ENCODE measurements around the gene PTPRG.

The PTPRG gene

GRCh38 chr3:61593446-61594029 lies 32.2 kb downstream of the PTPRG start:
- DNase-seq, result no peak

GRCh38 chr3:61594144-61594963 lies 33.0 kb downstream of the PTPRG start:
- no peak for DNase-seq

GRCh38 chr3:61594964-61595285 lies 33.6 kb downstream of the PTPRG start:
- no peak for DNase-seq

GRCh38 chr3:61595288-61595687 lies 33.9 kb downstream of the PTPRG start:
- no peak for DNase-seq

GRCh38 chr3:61595826-61596225 lies 34.5 kb downstream of the PTPRG start:
- no peak for DNase-seq

- DNase-seq, result no peak
Observed at GRCh38 chr3:61597906-61598305, 36.5 kb downstream of the PTPRG start.

- no peak for DNase-seq
Observed at GRCh38 chr3:61600195-61600594, 38.8 kb downstream of the PTPRG start.

- DNase-seq, result no peak
Observed at GRCh38 chr3:61601831-61602230, 40.5 kb downstream of the PTPRG start.

GRCh38 chr3:61602466-61602865 lies 41.1 kb downstream of the PTPRG start:
- DNase-seq, result no peak

GRCh38 chr3:61605589-61606175 lies 44.3 kb downstream of the PTPRG start:
- no peak for DNase-seq

GRCh38 chr3:61606196-61606595 lies 44.8 kb downstream of the PTPRG start:
- no peak for DNase-seq

GRCh38 chr3:61608072-61608471 lies 46.7 kb downstream of the PTPRG start:
- DNase-seq, result no peak

- no peak for DNase-seq
Observed at GRCh38 chr3:61608711-61609110, 47.3 kb downstream of the PTPRG start.

- DNase-seq, result no peak
Observed at GRCh38 chr3:61610316-61610715, 48.9 kb downstream of the PTPRG start.

- DNase-seq, result no peak
Observed at GRCh38 chr3:61612211-61613194, 51.1 kb downstream of the PTPRG start.

GRCh38 chr3:61613666-61614065 lies 52.3 kb downstream of the PTPRG start:
- no peak for DNase-seq

- DNase-seq, result no peak
Observed at GRCh38 chr3:61615643-61616042, 54.3 kb downstream of the PTPRG start.

- DNase-seq, result no peak
Observed at GRCh38 chr3:61616586-61616985, 55.2 kb downstream of the PTPRG start.

- DNase-seq, result no peak
Observed at GRCh38 chr3:61617041-61617440, 55.7 kb downstream of the PTPRG start.

GRCh38 chr3:61617651-61618050 lies 56.3 kb downstream of the PTPRG start:
- DNase-seq, result no peak

GRCh38 chr3:61618231-61618630 lies 56.9 kb downstream of the PTPRG start:
- no peak for DNase-seq

GRCh38 chr3:61618871-61619270 lies 57.5 kb downstream of the PTPRG start:
- DNase-seq, result no peak

GRCh38 chr3:61620073-61620472 lies 58.7 kb downstream of the PTPRG start:
- DNase-seq, result no peak

Measured in CD4-positive, alpha-beta T cell treated with Interleukin-17A for 4 hours (primary cell).